Skeletal muscle tissue (tissue), 4 donors: ENCODE results near the gene RSAD2. TPM values are rescaled to one million over a fixed set of nuclear protein-coding genes. Genes with fewer than 3 reads are reported as not detected.
"Not testable (repeated sequence)": the region's sequence is repeated elsewhere in the genome, so short reads cannot be mapped to it uniquely, and the experiment has no call there.

Experiments
- H3K27ac ChIP-seq: one replicate; pipeline ENCODE4 v1.7.0; 2013; ENCODE audit warnings: mild to moderate bottlenecking, low read depth, low read length, inconsistent platforms
- H3K27me3 ChIP-seq, 3 donors: one replicate each; pipeline ENCODE4 v1.7.0; 2013; ENCODE audit warnings: low read length in 3 of 3; ENCODE audit not compliant: control insufficient read depth in 3 of 3, insufficient read depth in 3 of 3
- H3K36me3 ChIP-seq, 3 donors: one replicate each; pipeline ENCODE4 v1.7.0; 2013; ENCODE audit warnings: low read length in 3 of 3; ENCODE audit not compliant: control insufficient read depth in 3 of 3, insufficient read depth in 3 of 3
- H3K4me1 ChIP-seq, 3 donors: one replicate each; pipeline ENCODE4 v1.7.0; 2013; ENCODE audit warnings: low read length in 3 of 3, mild to moderate bottlenecking in 3 of 3; ENCODE audit not compliant: control insufficient read depth in 3 of 3, insufficient read depth in 3 of 3
- H3K4me3 ChIP-seq, 3 donors: one replicate each; pipeline ENCODE4 v1.7.0; 2013; ENCODE audit warnings: low read length in 3 of 3
- H3K9ac ChIP-seq, 3 donors: one replicate each; pipeline ENCODE4 v1.7.0; 2013; ENCODE audit warnings: low read length in 3 of 3, mild to moderate bottlenecking in 3 of 3, moderate library complexity in 2 of 3, low read depth in 1 of 3
- H3K9me3 ChIP-seq, 3 donors: one replicate each; pipeline ENCODE4 v1.7.0; 2013; ENCODE audit warnings: low read length in 3 of 3; ENCODE audit not compliant: control insufficient read depth in 3 of 3
- total RNA-seq: library from RNA; depleted of rRNA; stranded (reverse); fragments of >200 nt; gene quantifications from one replicate; pipeline ENCODE4 v1.2.3, GENCODE V29; 2014
- donor health status: Osteomylitis.

RSAD2 gene
- total RNA-seq, 1 donor from 2014 or later: 6.8 TPM

GRCh38 chr2:6896930-6897759, 19.6 kb downstream of the RSAD2 start:
- Histone ChIP-seq H3K27ac (no peak overlapping the region), H3K9ac (no peak overlapping the region), H3K4me1 (no peaks in the 10 kb centered on the region), H3K27me3 (no peaks in the 10 kb centered on the region), H3K9me3 (no peaks in the 10 kb centered on the region), H3K36me3 (peaks cover 0 to 7% (median 3%) of the 10 kb centered on the region in 3 donors), H3K4me3 (no peak overlapping the region)

DNA sequence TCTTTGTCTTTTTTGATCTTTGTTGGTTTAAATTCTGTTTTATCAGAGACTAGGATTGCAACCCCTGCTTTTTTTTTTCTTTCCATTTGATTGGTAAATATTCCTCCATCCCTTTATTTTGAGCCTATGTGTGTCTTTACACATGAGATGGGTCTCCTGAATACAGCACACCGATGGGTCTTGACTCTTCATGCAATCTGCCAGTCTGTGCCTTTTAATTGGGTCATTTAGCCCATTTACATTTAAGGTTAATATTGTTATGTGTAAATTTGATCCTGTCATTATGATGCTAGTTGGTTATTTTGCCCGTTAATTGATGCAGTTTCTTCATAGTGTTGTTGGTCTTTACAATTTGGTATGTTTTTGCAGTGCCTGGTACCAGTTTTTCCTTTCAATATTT, 25.0 kb downstream of the RSAD2 start:
- H3K36me3 ChIP-seq, H3K9ac ChIP-seq, H3K4me3 ChIP-seq, H3K9me3 ChIP-seq, H3K27ac ChIP-seq, H3K4me1 ChIP-seq, H3K27me3 ChIP-seq: not testable (repeated sequence)

DNA sequence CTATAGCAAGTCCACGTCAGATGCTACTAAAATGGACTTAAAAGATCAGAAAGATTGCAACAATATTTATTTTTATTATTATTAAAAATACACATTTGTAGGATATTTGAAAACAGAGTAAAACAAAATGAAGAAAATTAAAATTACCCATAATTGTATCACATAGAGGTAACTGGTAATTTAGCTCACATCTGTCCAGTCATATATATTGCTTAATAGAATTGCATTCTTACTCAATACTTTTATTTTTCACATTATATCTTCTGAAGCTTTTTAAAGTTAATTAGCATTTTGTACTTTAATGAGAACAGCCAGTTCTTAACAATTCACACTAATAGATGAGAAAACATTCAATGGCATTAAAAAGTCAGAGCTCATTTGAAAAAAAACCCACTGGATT, 28.1 kb downstream of the RSAD2 start:
- H3K27ac ChIP-seq: no peak overlapping the region
- no peaks in the 10 kb centered on the region for H3K36me3 ChIP-seq
- no peaks in the 10 kb centered on the region for H3K9me3 ChIP-seq
- no peaks in the 10 kb centered on the region for H3K4me1 ChIP-seq
- H3K27me3 ChIP-seq: no peaks in the 10 kb centered on the region
- H3K9ac ChIP-seq: no peak overlapping the region
- no peak overlapping the region for H3K4me3 ChIP-seq

- Histone ChIP-seq H3K4me1 (no peaks in the 10 kb centered on the region), H3K27ac (no peak overlapping the region), H3K27me3 (no peaks in the 10 kb centered on the region), H3K9me3 (no peaks in the 10 kb centered on the region), H3K36me3 (no peaks in the 10 kb centered on the region), H3K9ac (no peak overlapping the region), H3K4me3 (no peak overlapping the region)
Measured at GRCh38 chr2:6906165-6906741, 28.7 kb downstream of the RSAD2 start.

DNA sequence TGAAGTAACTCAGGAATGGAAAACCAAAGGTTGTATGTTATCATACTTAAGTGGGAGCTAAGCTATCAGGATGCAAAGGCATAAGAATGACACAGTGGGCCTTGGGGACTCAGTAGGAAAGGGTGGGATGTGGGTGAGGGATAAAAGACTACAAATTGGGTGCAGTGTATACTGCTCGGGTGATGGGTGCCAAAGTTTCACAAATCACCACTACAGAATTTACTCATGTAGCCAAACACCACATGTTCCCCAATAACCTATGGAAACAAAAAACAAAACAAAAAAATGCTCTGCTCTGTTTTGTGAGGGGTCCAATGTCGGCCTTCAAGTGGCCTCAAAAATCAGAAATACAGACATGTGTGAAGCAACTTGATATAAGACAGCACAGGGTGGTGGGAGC, 30.7 kb downstream of the RSAD2 start:
- Histone ChIP-seq H3K4me1 (no peaks in the 10 kb centered on the region), H3K9ac (no peak overlapping the region), H3K27me3 (no peaks in the 10 kb centered on the region), H3K9me3 (no peaks in the 10 kb centered on the region), H3K36me3 (no peaks in the 10 kb centered on the region), H3K27ac (no peak overlapping the region), H3K4me3 (no peak overlapping the region)

GRCh38 chr2:6909431-6910385, 32.1 kb downstream of the RSAD2 start:
- Histone ChIP-seq H3K27ac (no peak overlapping the region), H3K4me1 (no peaks in the 10 kb centered on the region), H3K4me3 (no peak overlapping the region), H3K36me3 (no peaks in the 10 kb centered on the region), H3K27me3 (no peaks in the 10 kb centered on the region), H3K9me3 (no peaks in the 10 kb centered on the region), H3K9ac (no peak overlapping the region)

- Histone ChIP-seq H3K27ac (no peak overlapping the region), H3K4me1 (peaks cover 0 to under 1% (median 0%) of the 10 kb centered on the region in 3 donors), H3K9me3 (no peaks in the 10 kb centered on the region), H3K27me3 (no peaks in the 10 kb centered on the region), H3K9ac (no peak overlapping the region), H3K36me3 (no peaks in the 10 kb centered on the region), H3K4me3 (no peak overlapping the region)
Measured at GRCh38 chr2:6911721-6912120, 34.1 kb downstream of the RSAD2 start.

DNA sequence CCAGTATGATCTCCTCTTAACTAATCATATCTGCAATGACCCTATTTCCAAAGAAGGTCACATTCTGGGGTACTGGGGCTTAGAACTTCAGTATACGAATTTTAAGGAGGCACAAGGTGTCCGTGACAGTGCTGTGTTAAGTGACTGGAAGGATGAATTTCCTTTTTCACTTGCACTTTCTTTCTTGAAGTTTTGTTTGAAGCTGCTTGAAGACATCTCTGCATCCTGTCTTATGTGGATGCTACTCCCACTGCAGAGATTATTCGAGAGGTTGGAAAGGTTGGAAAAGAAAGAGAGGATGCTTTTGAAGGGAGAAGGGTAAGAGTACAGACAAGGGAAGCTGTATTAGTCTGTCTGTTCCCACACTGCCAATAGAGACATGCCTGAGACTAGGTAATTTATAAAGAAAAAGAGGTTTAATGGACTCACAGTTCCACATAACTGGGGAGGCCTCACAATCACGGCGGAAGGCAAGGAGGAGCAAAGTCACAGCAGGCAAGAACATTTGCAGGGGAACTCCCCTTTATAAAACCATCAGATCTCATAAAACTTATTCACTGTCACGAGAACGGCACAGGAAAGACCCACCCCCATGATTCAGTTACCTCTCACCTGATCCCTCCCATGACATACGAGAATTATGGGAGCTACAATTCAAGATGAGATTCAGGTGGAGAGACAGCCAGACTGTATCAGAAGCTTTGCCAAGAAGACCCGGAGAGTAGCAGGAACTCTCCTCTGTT, 36.0 kb downstream of the RSAD2 start:
- H3K9me3 ChIP-seq: no peaks in the 10 kb centered on the region
- no peak overlapping the region for H3K27ac ChIP-seq
- peaks cover 4 to 6% (median 5%) of the 10 kb centered on the region in 3 donors for H3K4me1 ChIP-seq
- no peaks in the 10 kb centered on the region for H3K36me3 ChIP-seq
- no peak overlapping the region for H3K4me3 ChIP-seq
- H3K9ac ChIP-seq: no peak overlapping the region
- no peaks in the 10 kb centered on the region for H3K27me3 ChIP-seq

GRCh38 chr2:6914828-6915227, 37.3 kb downstream of the RSAD2 start:
- no peaks in the 10 kb centered on the region for H3K27me3 ChIP-seq
- H3K9me3 ChIP-seq: no peaks in the 10 kb centered on the region
- H3K4me3 ChIP-seq: no peak overlapping the region
- H3K36me3 ChIP-seq: no peaks in the 10 kb centered on the region
- no peak overlapping the region for H3K9ac ChIP-seq
- no peak overlapping the region for H3K27ac ChIP-seq
- H3K4me1 ChIP-seq: peaks cover 8 to 16% (median 9%) of the 10 kb centered on the region in 3 donors
